PC-9 (cell line): Measurements from ENCODE around the gene DNM1. TPM values are rescaled to one million over a fixed set of nuclear protein-coding genes. Genes with fewer than 3 reads are reported as not detected.

Source experiments
- BruUV-seq: library from RNA; stranded (reverse); fragments of 400-500 nt; replicated peaks from 2 replicates; lab custom pipeline; 2021; lab: Mats Ljungman, UMichigan
- CTCF ChIA-PET: fragments of 300-600 bp; sonication (Branson Sonifier 250); formaldehyde crosslinking; loops from one replicate; lab custom pipeline; 2022; ENCODE audit warnings: antibody characterized with exemption; lab: Charles Lee
- POLR2A ChIA-PET: fragments of 300-600 bp; sonication (Branson Sonifier 250); formaldehyde crosslinking; loops from one replicate; lab custom pipeline; 2022; ENCODE audit warnings: antibody characterized with exemption; ENCODE audit not compliant: unreplicated experiment; lab: Charles Lee
- DNase-seq, 2 experiments: peaks; one replicate each; pipeline versions ENCODE4 v3.0.0 to v3.0.0-alpha.2; 2015 to 2022; ENCODE audit warnings: mixed read lengths in 1 of 2
- H2AFZ ChIP-seq: fragments of 200-600 bp; sonication (generic); 2 replicates; pipeline ENCODE4 v1.8.1; 2017; ENCODE audit warnings: antibody characterized with exemption
- H3F3A ChIP-seq: fragments of 200-600 bp; sonication (generic); 2 replicates; pipeline ENCODE4 v1.8.1; 2017; ENCODE audit warnings: antibody characterized with exemption, mild to moderate bottlenecking, low read depth; ENCODE audit not compliant: insufficient read depth
- H3K27ac ChIP-seq: fragments of 200-600 bp; sonication (generic); 2 replicates; pipeline ENCODE4 v1.6.1; 2016; ENCODE audit warnings: mixed run types
- H3K27me3 ChIP-seq: fragments of 200-600 bp; sonication (generic); 2 replicates; pipeline ENCODE4 v1.6.1; 2016; ENCODE audit warnings: low read depth, mixed run types; ENCODE audit not compliant: insufficient read depth
- H3K36me3 ChIP-seq: fragments of 200-600 bp; sonication (generic); 2 replicates; pipeline ENCODE4 v1.6.1; 2016; ENCODE audit warnings: low read depth, mixed run types
- H3K4me1 ChIP-seq: fragments of 200-600 bp; sonication (generic); replicated peaks from 2 replicates; pipeline ENCODE4 v1.6.1; 2016; ENCODE audit warnings: mixed run types; ENCODE audit not compliant: insufficient read depth
- H3K4me2 ChIP-seq: fragments of 200-600 bp; sonication (generic); 2 replicates; pipeline ENCODE4 v1.6.1; 2017; ENCODE audit warnings: mixed run types
- H3K4me3 ChIP-seq: fragments of 200-600 bp; sonication (generic); 2 replicates; pipeline ENCODE4 v1.6.1; 2016; ENCODE audit warnings: mixed run types
- H3K79me2 ChIP-seq: fragments of 200-600 bp; sonication (generic); 2 replicates; pipeline ENCODE4 v1.6.1; 2017; ENCODE audit warnings: low read depth, mixed run types
- H3K9me2 ChIP-seq: fragments of 200-600 bp; sonication (generic); 2 replicates; pipeline ENCODE4 v1.8.1; 2017; ENCODE audit warnings: mild to moderate bottlenecking; ENCODE audit not compliant: insufficient read depth
- H3K9me3 ChIP-seq: fragments of 200-600 bp; sonication (generic); 2 replicates; pipeline ENCODE4 v1.8.1; 2016; ENCODE audit warnings: low read depth; ENCODE audit not compliant: insufficient read depth
- H4K20me1 ChIP-seq: fragments of 200-600 bp; sonication (generic); 2 replicates; pipeline ENCODE4 v1.8.1; 2017; ENCODE audit not compliant: insufficient read depth
- EZH2 ChIP-seq: fragments of 200-600 bp; sonication (generic); IDR thresholded peaks from 2 replicates; pipeline ENCODE4 v1.8.0; 2017; ENCODE audit warnings: antibody characterized with exemption, low read depth
- intact Hi-C: fragments of 100-400 bp; cut with micrococcal nuclease; formaldehyde crosslinking; loops from one replicate; pipeline ENCODE4 v1.10.0; 2022; ENCODE audit not compliant: unreplicated experiment
- microRNA-seq: library from miRNA; unstranded; fragments of <30 nt; microRNA quantifications from one replicate; pipeline ENCODE4 v1.2.0, GENCODE V29; 2021; ENCODE audit warnings: borderline number of aligned reads, borderline replicate concordance
- total RNA-seq: library from RNA; stranded (reverse); gene quantifications from 2 replicates; pipeline ENCODE4 v1.2.3, GENCODE V29; 2021
- TF ChIP-seq, protein P1 (sequence below): fragments of 200-600 bp; sonication (generic); conservative IDR thresholded peaks from 2 replicates; pipeline ENCODE4 v1.6.1; 2017; ENCODE audit warnings: mixed run types, antibody characterized with exemption, mild to moderate bottlenecking, moderate library complexity

The DNM1 gene
- total RNA-seq, 1 experiment from 2014 or later = 134 TPM

DNA sequence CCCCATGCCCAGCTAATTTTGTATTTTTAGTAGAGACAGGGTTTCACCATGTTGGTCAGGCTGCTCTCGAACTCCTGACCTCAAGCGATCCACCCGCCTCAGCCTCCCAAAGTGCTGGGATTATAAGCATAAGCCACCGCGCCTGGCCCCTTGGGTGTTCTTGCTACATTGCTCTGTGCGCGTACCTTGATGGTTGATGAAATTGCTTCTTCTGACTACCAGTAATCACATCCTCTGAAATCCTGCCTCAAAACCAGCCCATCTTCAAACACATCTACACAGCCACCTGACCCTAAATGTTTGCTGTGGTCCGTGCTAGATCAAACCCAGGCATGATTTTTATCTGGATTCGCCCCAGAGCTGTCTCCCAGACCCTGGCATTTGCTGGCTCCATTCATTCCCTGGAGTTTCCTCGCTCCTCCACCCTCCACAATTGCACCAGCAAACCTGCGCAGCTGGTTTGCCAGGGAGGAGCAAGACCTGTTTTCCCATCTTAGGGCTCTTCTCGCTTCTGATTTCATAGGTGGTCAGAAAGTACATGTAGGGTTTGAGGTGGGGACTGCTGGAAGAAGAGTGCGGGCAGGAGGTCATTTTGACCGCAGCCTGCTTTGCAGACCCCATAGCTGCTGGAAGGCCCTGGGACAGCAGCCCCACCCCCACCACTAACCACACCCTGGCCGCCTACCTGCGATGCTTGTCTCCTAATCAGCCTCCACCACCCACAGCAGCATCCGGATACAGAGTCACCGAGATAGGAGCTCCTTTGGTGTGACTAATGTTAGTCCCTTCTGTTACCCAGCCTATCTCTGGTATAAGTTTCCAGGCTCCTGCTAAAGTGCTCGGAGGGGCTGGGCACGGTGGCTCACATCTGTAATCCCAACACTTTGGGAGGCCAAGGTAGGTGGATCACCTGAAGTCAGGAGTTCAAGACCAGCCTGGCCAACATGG lies 95.6 kb downstream of the DNM1 start:
- Histone ChIP-seq H3K4me1 (peaks cover 61% of the 10 kb centered on the region), H3K27me3 (no peaks in the 10 kb centered on the region), H4K20me1 (no peaks in the 10 kb centered on the region), H3F3A (peaks cover 47% of the 10 kb centered on the region), H3K36me3 (no peaks in the 10 kb centered on the region), H3K4me3 (peak overlapping the region; percentile 25; the same call in 1 of the 2 replicates), H2AFZ (no peak overlapping the region), H3K4me2 (peak overlapping the region; percentile 68), H3K27ac (peak overlapping the region; percentile 97), H3K79me2 (peaks cover 6% of the 10 kb centered on the region), H3K9me3 (no peaks in the 10 kb centered on the region), H3K9me2 (no peaks in the 10 kb centered on the region)
- TSS peak; percentile 17 for BruUV-seq
- intact Hi-C loops = loop anchor here (1.0 to 5.0 kb wide), 4 partner anchors 23 to 338 kb away; partner anchors contain the start of genes COQ4, SLC27A4 and TRUB2
- ChIA-PET POLR2A (interaction anchor here (0.6 to 0.9 kb wide), 3 partner anchors 17 to 170 kb away, joined by 5 to 12 read pairs (median 9); no protein-coding TSS in a partner anchor), CTCF (interaction anchor here (2.4 kb wide), 1 partner anchor 43 kb away, joined by 10 read pairs; no protein-coding TSS in a partner anchor)
- no peak for TF ChIP-seq EZH2
- TF ChIP-seq, protein P1, sequence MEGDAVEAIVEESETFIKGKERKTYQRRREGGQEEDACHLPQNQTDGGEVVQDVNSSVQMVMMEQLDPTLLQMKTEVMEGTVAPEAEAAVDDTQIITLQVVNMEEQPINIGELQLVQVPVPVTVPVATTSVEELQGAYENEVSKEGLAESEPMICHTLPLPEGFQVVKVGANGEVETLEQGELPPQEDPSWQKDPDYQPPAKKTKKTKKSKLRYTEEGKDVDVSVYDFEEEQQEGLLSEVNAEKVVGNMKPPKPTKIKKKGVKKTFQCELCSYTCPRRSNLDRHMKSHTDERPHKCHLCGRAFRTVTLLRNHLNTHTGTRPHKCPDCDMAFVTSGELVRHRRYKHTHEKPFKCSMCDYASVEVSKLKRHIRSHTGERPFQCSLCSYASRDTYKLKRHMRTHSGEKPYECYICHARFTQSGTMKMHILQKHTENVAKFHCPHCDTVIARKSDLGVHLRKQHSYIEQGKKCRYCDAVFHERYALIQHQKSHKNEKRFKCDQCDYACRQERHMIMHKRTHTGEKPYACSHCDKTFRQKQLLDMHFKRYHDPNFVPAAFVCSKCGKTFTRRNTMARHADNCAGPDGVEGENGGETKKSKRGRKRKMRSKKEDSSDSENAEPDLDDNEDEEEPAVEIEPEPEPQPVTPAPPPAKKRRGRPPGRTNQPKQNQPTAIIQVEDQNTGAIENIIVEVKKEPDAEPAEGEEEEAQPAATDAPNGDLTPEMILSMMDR = no peak
- DNase-seq = peak; percentile 80 to 87

DNA sequence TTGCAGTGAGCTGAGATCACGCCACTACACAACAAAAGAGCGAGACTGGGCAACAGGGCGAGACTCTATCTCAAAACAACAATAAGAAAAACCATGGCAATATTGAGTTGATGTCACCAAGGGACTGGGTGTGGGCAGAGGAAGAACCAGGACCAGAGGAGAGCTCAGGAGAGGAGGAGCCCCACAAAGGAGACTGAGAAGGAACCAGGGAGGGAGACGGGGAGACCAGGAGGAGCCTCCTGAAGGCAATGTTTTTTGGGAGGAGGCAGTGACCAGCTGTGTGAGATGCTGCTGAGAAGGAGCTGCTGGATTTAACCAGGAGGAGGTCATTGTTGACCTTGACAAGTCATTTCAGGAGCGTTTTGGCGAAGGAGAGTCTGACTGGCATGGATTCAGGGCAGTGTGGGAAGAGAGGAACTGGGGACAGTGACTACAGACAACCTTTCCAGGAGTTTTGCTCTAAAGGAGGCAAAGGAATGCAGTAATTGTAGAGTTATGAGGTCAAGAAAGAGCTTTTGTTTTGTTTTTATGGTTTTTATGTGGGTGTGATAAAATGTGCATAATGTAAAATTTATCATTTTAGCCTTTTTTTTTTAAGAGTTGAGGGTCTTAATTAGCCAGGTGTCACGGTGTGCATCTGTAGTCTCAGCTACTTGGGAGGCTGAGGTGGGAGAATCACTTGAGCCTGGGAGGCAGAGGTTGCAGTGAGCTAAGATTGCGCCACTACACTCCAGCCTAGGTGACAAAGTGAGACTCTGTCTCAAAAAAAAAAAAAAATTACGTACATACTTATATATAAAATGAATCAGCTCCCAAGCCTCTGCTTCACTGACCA lies 101.2 kb downstream of the DNM1 start:
- H3K27ac ChIP-seq = peak overlapping the region; percentile 97

More for the DNA sequence above, 101.2 kb downstream of the DNM1 start:
- peak; percentile 6 to 56 for DNase-seq
- Histone ChIP-seq H4K20me1 (no peaks in the 10 kb centered on the region), H3K9me2 (no peaks in the 10 kb centered on the region), H3F3A (peaks cover 64% of the 10 kb centered on the region), H3K9me3 (no peaks in the 10 kb centered on the region), H3K79me2 (no peaks in the 10 kb centered on the region), H3K4me2 (peak overlapping the region; percentile 24), H3K27me3 (no peaks in the 10 kb centered on the region), H3K4me1 (peaks cover 66% of the 10 kb centered on the region), H2AFZ (no peak overlapping the region), H3K36me3 (peaks cover 7% of the 10 kb centered on the region), H3K4me3 (no peak overlapping the region)
- intact Hi-C loops = no loop called here
- no peak for TF ChIP-seq EZH2
- TF ChIP-seq, protein P1 = no peak
- ChIA-PET POLR2A (interaction anchor here (0.5 to 0.7 kb wide), 11 partner anchors 13 to 422 kb away, joined by 3 to 11 read pairs (median 5); partner anchors contain the start of genes BBLN, SLC27A4, SPTAN1 and SWI5), CTCF (interaction anchor here (0.5 to 1.3 kb wide), 4 partner anchors 27 to 768 kb away, joined by 3 to 6 read pairs (median 4); no protein-coding TSS in a partner anchor)
- BruUV-seq = no TSS peak

Small RNA genes lying within 50 kb of the gene (microRNA-seq; reads per million reads assigned to microRNA genes)
- gene MIR199B (not detected), gene MIR3154 (not detected)

Other genes with a start within 250 kb of the DNM1 start
- 176 and 208 TPM in 2 replicates for gene EEIG1, start 222.4 kb upstream of the DNM1 start, total RNA-seq
- 16.1 and 17.3 TPM in 2 replicates for gene NAIF1, start 136.1 kb upstream of the DNM1 start, total RNA-seq
- gene SLC25A25, start 135.1 kb upstream of the DNM1 start, total RNA-seq = 11.7 and 13.4 TPM in 2 replicates
- gene PTGES2, start 75.7 kb upstream of the DNM1 start, total RNA-seq = 95.2 and 124 TPM in 2 replicates
- 430 and 537 TPM in 2 replicates for gene LCN2, start 53.9 kb upstream of the DNM1 start, total RNA-seq
- 154 and 213 TPM in 2 replicates for gene BBLN, start 43.1 kb upstream of the DNM1 start, total RNA-seq
- gene CIZ1, start 11.8 kb upstream of the DNM1 start, total RNA-seq = 164 and 213 TPM in 2 replicates
- gene GOLGA2, start 72.6 kb downstream of the DNM1 start, total RNA-seq = 175 and 188 TPM in 2 replicates
- 70.4 and 86.0 TPM in 2 replicates for gene SWI5, start 72.9 kb downstream of the DNM1 start, total RNA-seq
- gene TRUB2, start 119.1 kb downstream of the DNM1 start, total RNA-seq = 47.6 and 62.1 TPM in 2 replicates
- gene COQ4, start 119.5 kb downstream of the DNM1 start, total RNA-seq = 81.8 and 89.5 TPM in 2 replicates
- 27.3 and 30.4 TPM in 2 replicates for gene SLC27A4, start 137.1 kb downstream of the DNM1 start, total RNA-seq
- gene URM1, start 168.0 kb downstream of the DNM1 start, total RNA-seq = 98.1 and 101 TPM in 2 replicates
- 87.2 and 111 TPM in 2 replicates for gene CERCAM, start 217.5 kb downstream of the DNM1 start, total RNA-seq